Measurements from ENCODE around the gene HES6.

The HES6 gene

DNA sequence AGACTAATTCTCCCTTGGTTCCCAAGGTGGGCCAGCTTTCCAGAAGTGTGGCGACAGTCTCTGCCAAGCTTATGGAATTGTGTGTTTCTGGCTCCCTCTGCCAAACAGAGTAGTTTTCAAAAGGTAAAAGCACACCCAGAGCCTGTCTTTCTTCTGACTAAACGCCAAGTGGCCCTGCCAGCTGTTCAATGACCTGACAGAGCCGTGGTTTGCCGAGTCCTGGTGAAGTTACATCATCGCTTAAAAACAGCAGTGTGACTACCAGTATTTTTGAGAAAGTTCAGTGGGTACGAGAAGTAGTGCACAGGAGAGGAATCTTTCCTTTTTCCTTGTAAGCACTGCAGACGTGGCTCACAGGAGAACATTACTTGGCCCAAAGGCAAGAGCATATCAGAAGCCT lies 46.7 kb upstream of the HES6 start:
- no peak for DNase-seq (ENCODE audit: low read depth)
- no peak overlapping the region for H3K4me3 ChIP-seq (ENCODE audit: low read depth, low read length)
- TF ChIP-seq, protein P1, sequence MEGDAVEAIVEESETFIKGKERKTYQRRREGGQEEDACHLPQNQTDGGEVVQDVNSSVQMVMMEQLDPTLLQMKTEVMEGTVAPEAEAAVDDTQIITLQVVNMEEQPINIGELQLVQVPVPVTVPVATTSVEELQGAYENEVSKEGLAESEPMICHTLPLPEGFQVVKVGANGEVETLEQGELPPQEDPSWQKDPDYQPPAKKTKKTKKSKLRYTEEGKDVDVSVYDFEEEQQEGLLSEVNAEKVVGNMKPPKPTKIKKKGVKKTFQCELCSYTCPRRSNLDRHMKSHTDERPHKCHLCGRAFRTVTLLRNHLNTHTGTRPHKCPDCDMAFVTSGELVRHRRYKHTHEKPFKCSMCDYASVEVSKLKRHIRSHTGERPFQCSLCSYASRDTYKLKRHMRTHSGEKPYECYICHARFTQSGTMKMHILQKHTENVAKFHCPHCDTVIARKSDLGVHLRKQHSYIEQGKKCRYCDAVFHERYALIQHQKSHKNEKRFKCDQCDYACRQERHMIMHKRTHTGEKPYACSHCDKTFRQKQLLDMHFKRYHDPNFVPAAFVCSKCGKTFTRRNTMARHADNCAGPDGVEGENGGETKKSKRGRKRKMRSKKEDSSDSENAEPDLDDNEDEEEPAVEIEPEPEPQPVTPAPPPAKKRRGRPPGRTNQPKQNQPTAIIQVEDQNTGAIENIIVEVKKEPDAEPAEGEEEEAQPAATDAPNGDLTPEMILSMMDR (IDR thresholded peaks at IDR 0.05; ENCODE audit: insufficient read depth, low read depth, low read length, missing control alignments): no peak

DNA sequence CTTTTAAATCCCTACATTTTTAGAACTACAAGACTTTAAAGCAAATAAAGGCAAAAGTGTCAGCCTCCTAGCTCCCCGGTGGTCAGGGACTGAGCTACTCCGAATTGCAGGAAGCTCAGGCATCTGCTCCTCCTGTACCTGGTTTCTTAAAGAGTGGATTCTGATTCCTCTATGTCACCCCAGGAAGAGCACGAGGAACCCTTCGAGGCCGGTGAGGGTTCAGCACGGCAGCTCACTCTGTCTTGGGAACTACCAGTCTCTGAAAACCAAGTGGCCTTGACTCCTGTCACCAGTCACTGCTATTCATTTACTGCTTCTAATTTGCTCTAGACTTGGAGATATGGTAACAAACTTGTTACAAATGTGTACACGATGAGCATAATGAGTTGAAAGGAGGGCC lies 46.3 kb upstream of the HES6 start:
- TF ChIP-seq, protein P1 (IDR thresholded peaks at IDR 0.05; ENCODE audit: insufficient read depth, low read depth, low read length, missing control alignments): no peak
- no peak overlapping the region for H3K4me3 ChIP-seq (ENCODE audit: low read depth, low read length)
- no peak for DNase-seq (ENCODE audit: low read depth)

DNA sequence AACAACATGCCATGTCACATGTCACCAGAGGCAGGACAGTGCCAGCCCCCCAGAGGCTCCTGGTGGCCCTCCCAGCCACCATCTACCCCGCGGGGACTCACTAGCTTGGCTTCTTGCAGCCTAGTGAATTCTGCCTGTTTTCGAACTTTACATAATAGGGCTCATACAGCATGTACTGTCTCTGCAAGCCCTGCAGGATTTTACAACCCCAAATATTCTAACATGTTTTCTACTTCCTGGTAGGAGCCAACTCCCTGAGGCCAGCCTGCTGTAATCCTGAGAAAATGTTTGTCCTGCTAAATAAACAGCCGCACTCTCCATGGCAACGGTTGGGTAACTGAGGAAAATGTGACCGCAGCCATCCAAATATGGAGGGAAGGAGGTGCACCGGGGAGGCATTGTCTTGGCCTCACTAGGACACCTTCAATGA lies 45.8 kb upstream of the HES6 start:
- TF ChIP-seq, protein P1 (IDR thresholded peaks at IDR 0.05; ENCODE audit: insufficient read depth, low read depth, low read length, missing control alignments): no peak
- DNase-seq (ENCODE audit: low read depth): no peak
- H3K4me3 ChIP-seq (ENCODE audit: low read depth, low read length): no peak overlapping the region

DNA sequence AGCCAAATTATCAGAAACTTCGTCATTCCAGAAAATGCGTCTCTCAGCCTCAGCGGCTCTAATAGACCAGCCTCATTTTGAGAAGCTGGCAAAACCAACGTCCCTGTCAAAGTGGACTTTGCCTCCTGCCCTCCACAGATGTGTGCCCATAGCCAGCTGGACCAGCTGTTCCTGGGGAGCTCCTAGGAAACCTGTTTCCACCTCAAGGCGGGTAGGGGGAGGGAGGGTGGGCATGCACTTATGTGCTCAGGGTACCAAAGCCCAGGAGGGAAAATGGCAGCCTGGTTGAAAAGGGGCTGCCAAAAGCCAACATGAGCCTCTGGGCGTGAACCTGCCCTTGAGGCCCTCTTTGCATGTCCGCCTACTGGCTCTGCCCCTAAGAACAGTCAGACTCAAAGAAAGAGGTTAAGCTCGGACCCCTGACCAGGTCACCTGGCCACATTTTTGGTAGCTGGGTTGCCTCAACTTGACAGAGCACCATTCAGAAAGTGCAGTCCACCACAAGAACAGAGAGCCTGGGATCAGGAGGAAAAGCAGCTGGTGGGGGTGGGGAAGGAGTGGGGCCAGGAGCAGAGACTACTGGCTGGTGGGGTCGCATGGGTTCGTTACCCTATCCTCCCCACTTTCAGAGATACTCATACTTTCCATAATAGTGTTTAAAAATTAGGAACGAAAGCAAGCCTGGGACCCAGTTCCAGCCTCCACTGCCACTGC lies 45.1 kb upstream of the HES6 start:
- TF ChIP-seq, protein P1 (IDR thresholded peaks at IDR 0.05; ENCODE audit: insufficient read depth, low read depth, low read length, missing control alignments): no peak
- no peak for DNase-seq (ENCODE audit: low read depth)
- H3K4me3 ChIP-seq (ENCODE audit: low read depth, low read length): no peak overlapping the region

DNA sequence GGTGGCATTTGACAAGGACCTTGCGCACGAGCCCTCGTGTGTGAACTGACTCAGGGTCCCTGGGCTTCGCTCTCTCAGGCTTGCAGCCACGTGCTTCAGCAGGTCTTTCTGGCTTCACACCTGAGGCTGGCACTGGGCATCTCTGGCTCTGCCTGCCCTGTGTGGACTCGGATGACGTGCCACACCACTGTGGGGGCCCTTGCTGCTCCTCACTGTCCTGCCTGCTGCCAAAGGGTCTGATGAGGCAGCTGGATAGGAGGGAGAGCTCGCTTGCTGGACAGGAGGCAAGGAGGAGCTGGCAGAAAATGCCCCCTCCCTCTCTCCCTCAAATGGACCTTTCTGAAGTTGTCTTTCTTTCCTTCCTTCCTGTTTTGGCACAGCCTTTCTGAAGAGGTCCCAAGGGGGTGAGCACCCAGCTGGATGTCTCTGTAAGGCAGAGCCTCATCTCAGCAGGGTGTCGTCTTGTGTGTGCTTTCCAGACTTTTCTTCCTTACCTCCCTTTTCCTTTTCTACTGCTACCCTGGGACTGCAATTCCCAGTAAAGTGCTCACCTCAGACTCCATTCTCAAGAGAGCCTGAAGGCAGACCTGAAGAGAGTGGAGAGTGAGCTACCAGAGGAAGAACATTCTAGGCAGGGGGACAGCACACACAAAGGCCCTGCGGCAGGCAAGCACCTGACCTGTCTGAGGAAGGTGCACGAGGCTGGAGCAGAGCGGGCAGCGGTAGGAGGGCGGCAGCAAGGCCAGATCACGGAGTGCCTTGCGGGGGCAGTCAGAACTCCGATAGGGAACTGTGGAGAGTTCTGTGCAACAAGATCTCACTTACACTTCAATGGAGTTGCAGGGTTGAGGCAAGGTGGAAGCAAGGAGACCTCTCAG lies 43.3 kb upstream of the HES6 start:
- no peak for DNase-seq (ENCODE audit: low read depth)
- TF ChIP-seq, protein P1 (IDR thresholded peaks at IDR 0.05; ENCODE audit: insufficient read depth, low read depth, low read length, missing control alignments): no peak
- no peak overlapping the region for H3K4me3 ChIP-seq (ENCODE audit: low read depth, low read length)

DNA sequence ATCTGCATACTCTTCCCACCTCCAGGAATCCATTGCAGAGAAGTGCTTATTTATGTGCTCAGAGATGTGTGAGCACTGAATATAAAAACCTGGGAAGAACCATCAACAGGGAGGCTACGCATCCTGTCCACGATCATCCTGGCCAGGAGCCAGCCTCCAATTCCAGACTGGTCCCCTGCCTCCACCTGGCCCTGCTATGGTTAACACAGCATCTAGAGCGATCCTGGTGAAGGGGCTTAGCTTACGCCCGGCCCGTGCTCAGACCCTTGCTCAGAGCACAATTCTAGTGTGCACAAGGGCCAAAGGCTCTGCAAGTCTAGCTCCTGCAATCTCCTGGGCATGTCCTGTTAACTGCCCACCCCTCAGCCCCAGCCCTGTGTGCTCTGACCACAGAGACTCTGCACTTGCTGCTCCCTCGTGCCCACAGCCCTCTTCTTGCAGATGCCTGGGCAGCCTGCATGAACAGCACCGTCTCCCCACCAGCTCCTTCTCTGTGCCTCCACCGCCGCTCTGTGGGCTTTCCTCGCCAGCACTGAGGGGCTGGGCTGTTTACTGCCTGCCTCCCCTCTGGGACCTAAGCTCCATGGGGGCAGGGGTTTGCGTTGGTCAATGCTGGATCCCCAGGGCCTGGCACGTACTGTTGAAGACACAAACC lies 42.1 kb upstream of the HES6 start:
- TF ChIP-seq, protein P1 (IDR thresholded peaks at IDR 0.05; ENCODE audit: insufficient read depth, low read depth, low read length, missing control alignments): no peak
- DNase-seq (ENCODE audit: low read depth): no peak
- H3K4me3 ChIP-seq (ENCODE audit: low read depth, low read length): no peak overlapping the region

Data from GM12865 (cell line).